Breast epithelium (tissue), 4 donors: ENCODE data around the gene OR7A17. TPM values are rescaled to one million over a fixed set of nuclear protein-coding genes. Genes with fewer than 3 reads are reported as not detected.

ENCODE experiments used
- DNase-seq, 2 donors: peaks; one replicate each; pipeline ENCODE4 v3.0.0-alpha.2; 2019; ENCODE audit warnings: low spot score in 2 of 2
- H3K27ac ChIP-seq, 2 donors: fragments of 200-600 bp; sonication (generic) in 1 of 2; one replicate each; pipeline ENCODE4 v1.5.1; 2016 to 2019; ENCODE audit warnings: mild to moderate bottlenecking in 1 of 2
- H3K27me3 ChIP-seq, 2 donors: fragments of 200-600 bp; sonication (generic) in 1 of 2; one replicate each; pipeline versions ENCODE4 v1.5.1 to v1.6.0; 2017 to 2019; ENCODE audit warnings: control low read depth in 1 of 2, mild to moderate bottlenecking in 1 of 2
- H3K36me3 ChIP-seq: fragments of 200-600 bp; one replicate; pipeline ENCODE4 v1.5.1; 2019
- H3K4me1 ChIP-seq, 2 donors: fragments of 200-600 bp; sonication (generic); one replicate each; pipeline ENCODE4 v1.5.1; 2016 to 2019; ENCODE audit warnings: control low read depth in 1 of 2
- H3K4me3 ChIP-seq, 3 donors: fragments of 200-600 bp; sonication (generic); 1 replicate in 2 of 3; 2 replicates in 1 of 3; pipeline ENCODE4 v1.5.1; 2016 to 2019; ENCODE audit warnings: mild to moderate bottlenecking in 3 of 3, moderate library complexity in 2 of 3
- H3K9me3 ChIP-seq, 2 donors: fragments of 200-600 bp; sonication (generic) in 1 of 2; one replicate each; pipeline ENCODE4 v1.5.1; 2016 to 2019; ENCODE audit warnings: control low read depth in 1 of 2
- POLR2A ChIP-seq: fragments of 450-650 bp; IDR thresholded peaks from one replicate; pipeline ENCODE4 v1.6.1; 2016; ENCODE audit warnings: antibody characterized with exemption, mild to moderate bottlenecking, moderate library complexity
- POLR2AphosphoS5 ChIP-seq, 3 donors: sonication (generic); formaldehyde crosslinking; IDR thresholded peaks; one replicate each; pipeline ENCODE4 v1.6.1; 2017; ENCODE audit warnings: antibody characterized with exemption in 3 of 3
- intact Hi-C: fragments of 100-400 bp; cut with DNase I; formaldehyde crosslinking; loops from one replicate; pipeline ENCODE4 v1.15.1; 2023; ENCODE audit warnings: low total_unique reads
- total RNA-seq, 3 donors: library from RNA; depleted of rRNA; stranded (reverse); fragments of >200 nt; gene quantifications; one replicate each; pipeline ENCODE4 v1.1.0, GENCODE V29; 2016
- TF ChIP-seq, protein P1 (sequence below), 3 donors: fragments of 450-650 bp; IDR thresholded peaks; one replicate each; pipeline ENCODE4 v1.5.1; 2016 to 2017; ENCODE audit warnings: antibody characterized with exemption in 3 of 3, mild to moderate bottlenecking in 3 of 3, moderate library complexity in 3 of 3

Gene OR7A17
- total RNA-seq, 3 donors from 2014 or later: not detected

DNA sequence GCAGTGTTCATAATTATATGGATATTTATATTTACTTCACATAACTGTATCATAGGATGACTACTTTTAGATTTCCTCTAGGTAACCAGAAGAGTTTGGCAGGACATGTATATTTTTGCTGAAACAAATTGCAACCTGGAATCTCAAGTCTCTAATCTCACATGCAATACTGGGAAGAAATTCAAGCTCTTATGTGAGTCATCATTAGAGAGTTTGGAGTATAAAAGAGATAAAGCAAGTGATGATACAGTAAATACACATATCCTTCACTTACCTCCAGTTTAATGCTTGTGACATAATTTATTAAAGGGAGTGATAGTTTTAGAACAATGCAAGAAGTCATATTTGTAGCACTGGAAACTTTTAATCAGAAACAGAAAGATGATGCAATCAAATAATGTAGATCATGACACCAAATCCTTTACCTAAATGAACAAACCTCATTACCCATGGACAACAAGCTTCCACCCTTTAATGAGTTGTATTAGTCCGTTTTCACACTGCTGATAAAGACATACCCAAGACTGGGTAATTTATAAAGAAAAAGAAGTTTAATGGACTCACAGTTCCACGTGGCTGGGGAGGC, 15.8 kb upstream of the OR7A17 start:
- TF ChIP-seq, protein P1, sequence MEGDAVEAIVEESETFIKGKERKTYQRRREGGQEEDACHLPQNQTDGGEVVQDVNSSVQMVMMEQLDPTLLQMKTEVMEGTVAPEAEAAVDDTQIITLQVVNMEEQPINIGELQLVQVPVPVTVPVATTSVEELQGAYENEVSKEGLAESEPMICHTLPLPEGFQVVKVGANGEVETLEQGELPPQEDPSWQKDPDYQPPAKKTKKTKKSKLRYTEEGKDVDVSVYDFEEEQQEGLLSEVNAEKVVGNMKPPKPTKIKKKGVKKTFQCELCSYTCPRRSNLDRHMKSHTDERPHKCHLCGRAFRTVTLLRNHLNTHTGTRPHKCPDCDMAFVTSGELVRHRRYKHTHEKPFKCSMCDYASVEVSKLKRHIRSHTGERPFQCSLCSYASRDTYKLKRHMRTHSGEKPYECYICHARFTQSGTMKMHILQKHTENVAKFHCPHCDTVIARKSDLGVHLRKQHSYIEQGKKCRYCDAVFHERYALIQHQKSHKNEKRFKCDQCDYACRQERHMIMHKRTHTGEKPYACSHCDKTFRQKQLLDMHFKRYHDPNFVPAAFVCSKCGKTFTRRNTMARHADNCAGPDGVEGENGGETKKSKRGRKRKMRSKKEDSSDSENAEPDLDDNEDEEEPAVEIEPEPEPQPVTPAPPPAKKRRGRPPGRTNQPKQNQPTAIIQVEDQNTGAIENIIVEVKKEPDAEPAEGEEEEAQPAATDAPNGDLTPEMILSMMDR (IDR thresholded peaks at IDR 0.05): no peak
- TF ChIP-seq POLR2A (no peak), POLR2AphosphoS5 (IDR thresholded peaks at IDR 0.05) (no peak)
- Histone ChIP-seq H3K36me3 (no peaks in the 10 kb centered on the region), H3K4me1 (no peaks in the 10 kb centered on the region), H3K27ac (no peak overlapping the region), H3K4me3 (no peak overlapping the region), H3K9me3 (no peaks in the 10 kb centered on the region), H3K27me3 (no peaks in the 10 kb centered on the region)
- intact Hi-C loops: no loop called here
- DNase-seq: no peak

DNA sequence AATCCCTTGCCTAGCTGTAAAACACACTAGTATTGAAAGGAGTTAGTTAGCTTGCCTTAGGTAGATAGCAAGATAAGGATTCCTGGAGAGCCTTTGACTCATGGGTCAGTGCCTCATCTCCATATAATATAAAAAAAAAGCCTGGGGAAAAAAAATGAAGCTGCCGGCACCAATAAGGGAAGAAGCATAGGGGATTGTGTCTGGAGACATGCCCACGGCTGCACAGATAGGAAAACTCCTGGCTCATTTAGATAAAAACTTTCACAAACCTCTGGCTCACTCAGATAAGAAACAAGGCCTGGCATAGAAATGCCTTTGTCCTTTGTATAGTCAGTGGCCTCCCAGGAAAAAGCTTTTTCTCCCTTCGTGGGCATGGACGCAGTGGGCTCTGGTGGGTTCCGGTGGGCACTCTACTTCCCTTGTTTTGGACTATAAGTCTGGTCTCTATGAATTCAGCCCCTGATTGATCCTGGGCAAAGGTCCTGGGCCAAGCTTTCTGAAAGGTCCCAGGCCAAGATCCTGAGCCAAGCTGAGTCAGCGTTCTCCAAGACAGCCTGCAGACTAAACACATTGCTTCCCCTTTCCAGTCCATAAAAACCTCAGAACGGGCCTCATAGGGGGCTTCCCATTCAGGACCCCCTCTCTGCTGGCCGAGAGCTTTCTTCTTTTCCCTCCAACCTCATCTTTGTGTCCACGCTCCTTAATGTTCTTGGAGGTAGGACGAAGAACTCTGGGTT, 4.9 kb upstream of the OR7A17 start:
- H3K36me3 ChIP-seq: no peaks in the 10 kb centered on the region
- no peak overlapping the region for H3K4me3 ChIP-seq
- TF ChIP-seq POLR2A: no peak
- TF ChIP-seq POLR2AphosphoS5 (IDR thresholded peaks at IDR 0.05): no peak
- TF ChIP-seq, protein P1 (IDR thresholded peaks at IDR 0.05): no peak
- H3K27me3 ChIP-seq: peaks cover 0 to 6% of the 10 kb centered on the region in 2 donors
- no peaks in the 10 kb centered on the region for H3K4me1 ChIP-seq
- H3K27ac ChIP-seq: no peak overlapping the region
- no peak for DNase-seq
- intact Hi-C loops: no loop called here
- no peaks in the 10 kb centered on the region for H3K9me3 ChIP-seq

DNA sequence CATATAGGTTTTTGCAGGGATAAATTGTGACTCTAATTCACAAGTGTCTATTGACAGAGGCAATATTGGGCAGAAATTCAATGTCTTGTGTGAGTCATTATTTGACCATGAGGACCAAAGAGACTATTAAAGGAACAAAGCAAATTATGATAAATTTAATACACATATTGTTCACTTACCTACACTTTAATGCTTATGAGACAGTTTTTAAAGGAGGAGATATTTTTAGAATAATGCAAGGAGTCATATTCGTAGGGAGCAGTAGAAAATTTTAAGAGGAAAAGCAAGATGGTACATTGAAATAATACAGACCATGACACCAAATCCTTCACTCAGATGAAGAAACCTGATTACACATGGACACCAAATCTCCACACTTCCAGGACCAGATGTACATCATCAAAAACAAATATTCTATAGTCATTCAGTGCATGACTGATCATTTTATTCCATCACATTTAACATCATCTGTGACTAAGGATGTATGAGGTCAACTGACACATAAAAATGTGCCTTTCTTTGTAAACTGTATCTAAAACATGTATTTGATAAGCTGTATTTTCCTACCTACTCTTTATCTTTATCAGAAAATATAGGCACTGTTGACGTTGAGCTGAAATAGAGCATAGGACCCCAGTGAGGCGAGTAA, 4.2 kb upstream of the OR7A17 start:
- Histone ChIP-seq H3K4me3 (no peak overlapping the region), H3K4me1 (no peaks in the 10 kb centered on the region), H3K27me3 (peaks cover 0 to 6% of the 10 kb centered on the region in 2 donors), H3K36me3 (no peaks in the 10 kb centered on the region), H3K9me3 (no peaks in the 10 kb centered on the region), H3K27ac (no peak overlapping the region)
- no peak for TF ChIP-seq POLR2A
- TF ChIP-seq, protein P1 (IDR thresholded peaks at IDR 0.05): no peak
- TF ChIP-seq POLR2AphosphoS5 (IDR thresholded peaks at IDR 0.05): no peak
- no peak for DNase-seq
- intact Hi-C loops: loop anchor here (2.0 kb wide), 1 partner anchor 15 kb away; no protein-coding TSS in a partner anchor

DNA sequence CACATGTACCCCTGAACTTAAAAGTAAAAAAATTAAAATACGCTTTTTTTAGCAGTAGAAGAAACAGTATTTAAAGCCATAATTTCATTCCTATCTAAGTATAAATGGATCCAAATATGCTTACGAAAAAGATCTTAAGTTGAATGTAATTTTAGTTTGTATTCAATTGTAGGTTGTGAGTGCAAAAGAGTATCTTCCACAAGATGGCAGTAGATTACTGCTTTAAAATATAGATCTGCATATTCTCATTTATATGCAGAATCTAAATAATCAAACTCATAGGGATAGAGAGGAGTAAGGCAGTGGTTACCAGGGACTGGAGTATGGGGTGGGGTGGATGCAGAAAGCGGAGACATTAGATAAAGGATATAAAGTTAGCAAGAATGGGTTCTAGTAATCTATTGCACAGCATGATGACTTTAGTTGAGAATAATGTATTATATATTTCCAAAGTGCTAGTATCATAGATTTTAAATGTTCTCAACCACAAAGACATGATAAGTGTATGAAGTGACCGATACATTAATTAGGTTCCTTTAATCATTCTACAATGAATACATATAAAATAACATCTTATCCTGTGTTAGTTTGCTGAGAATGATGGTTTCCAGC, 14.2 kb downstream of the OR7A17 start:
- TF ChIP-seq POLR2AphosphoS5 (IDR thresholded peaks at IDR 0.05): no peak
- TF ChIP-seq, protein P1 (IDR thresholded peaks at IDR 0.05): peak in 2 of 3 donors; percentile 29 to 54
- no peak overlapping the region for H3K27ac ChIP-seq
- no peaks in the 10 kb centered on the region for H3K27me3 ChIP-seq
- intact Hi-C loops: no loop called here
- no peaks in the 10 kb centered on the region for H3K36me3 ChIP-seq
- DNase-seq: no peak
- no peaks in the 10 kb centered on the region for H3K4me1 ChIP-seq
- H3K4me3 ChIP-seq: no peak overlapping the region
- H3K9me3 ChIP-seq: no peaks in the 10 kb centered on the region

DNA sequence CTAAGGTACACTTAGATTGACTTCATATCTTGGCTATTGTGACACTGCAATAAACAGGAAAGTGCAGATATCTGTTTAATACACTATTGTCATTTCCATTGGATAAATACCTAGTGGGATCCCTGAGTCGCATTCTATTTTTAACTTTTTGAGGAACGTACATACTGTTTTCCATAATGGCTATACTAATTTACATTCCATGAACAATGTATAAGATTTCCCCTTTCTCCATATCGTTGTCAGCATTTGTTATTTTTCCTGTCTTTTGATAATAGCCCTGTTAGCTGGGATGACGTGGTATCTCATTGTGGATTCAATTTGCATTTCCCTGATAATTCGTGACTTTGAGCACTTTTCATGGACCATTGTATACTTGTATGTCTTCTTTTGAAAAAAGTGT, 17.4 kb downstream of the OR7A17 start:
- intact Hi-C loops: no loop called here
- H3K27ac ChIP-seq: no peak overlapping the region
- TF ChIP-seq POLR2AphosphoS5 (IDR thresholded peaks at IDR 0.05) (no peak), POLR2A (no peak)
- TF ChIP-seq, protein P1 (IDR thresholded peaks at IDR 0.05): no peak
- no peak overlapping the region for H3K4me3 ChIP-seq
- no peaks in the 10 kb centered on the region for H3K4me1 ChIP-seq
- no peak for DNase-seq
- H3K9me3 ChIP-seq: no peaks in the 10 kb centered on the region
- no peaks in the 10 kb centered on the region for H3K36me3 ChIP-seq
- H3K27me3 ChIP-seq: no peaks in the 10 kb centered on the region
